Measurements from ENCODE around the gene CTSD.
A peak's percentile ranks its signal among the peaks of the same experiment; 100 is the strongest.
"Not testable (repeated sequence)": the region's sequence is repeated elsewhere in the genome, so short reads cannot be mapped to it uniquely, and the experiment has no call there.

CTSD gene
- 1,135 to 2,956 (median 2,000) reads per million in 17 experiments for total RNA-seq

DNA sequence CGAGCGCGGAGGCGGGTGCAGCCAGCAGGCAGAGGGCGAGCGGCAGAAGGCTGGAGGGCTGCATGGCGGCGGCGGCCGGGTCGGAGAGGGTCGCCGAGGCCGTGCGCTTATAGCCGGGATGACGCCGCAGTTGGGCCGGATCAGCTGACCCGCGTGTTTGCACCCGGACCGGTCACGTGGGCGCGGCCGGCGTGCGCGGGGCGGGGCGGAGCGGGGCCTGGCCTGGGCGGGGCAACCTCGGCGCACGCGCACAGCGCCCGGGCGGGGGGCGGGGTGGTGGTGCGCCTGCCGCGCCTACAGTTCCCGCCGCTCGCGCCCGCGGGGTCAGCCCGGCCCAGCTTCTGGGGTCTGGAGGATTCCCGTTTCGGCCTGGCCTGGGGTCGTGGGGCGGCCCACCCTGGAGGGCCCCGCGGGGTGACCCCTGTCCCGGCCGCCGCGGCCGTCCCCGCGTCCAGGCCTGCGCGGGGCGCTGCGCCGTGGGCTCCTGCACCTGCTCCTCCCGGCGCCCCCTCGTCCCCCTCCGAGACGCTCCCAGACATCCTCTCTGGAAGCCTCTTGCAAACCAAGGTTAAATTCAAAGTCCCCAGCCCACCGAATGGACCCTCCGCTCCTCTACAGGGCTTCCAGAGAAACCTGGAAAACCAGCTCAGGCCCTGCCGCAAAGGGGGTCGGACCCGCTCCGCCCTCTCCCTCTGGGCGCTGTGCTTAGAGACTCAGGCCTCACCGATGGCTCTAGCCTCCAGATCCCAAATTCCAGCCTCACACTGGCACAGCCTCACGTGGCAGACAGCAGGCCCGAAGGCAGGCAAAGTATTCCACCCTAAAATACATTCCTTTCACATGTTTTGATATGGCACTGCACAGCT, at the start of gene CTSD:
Gene CTSD (minus strand): TSS at position 132 of the 866 bp plus-strand sequence. CDS start 68 bp downstream, at position 64.
- DNase-seq = peak; percentile 95 to 99 (median 96)

DNA sequence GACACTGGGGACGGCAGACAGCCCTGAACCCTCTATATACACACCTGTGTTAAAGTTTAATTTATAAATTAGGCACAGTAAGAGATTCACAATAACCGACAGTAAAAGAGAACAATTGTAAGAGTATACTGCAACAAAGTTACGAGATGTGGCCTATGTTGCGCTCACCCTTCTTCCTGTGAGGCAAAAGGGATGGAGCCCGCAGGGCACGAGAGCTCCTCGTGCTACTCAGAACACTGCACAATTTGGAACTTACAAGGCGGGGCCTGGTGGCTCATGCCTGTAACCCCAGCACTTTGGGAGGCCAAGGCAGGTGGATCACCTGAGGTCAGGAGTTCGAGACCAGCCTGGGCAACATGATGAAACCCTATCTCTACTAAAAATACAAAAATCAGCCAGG, 49.6 kb upstream of the CTSD start:
- not testable (repeated sequence) for DNase-seq

DNA sequence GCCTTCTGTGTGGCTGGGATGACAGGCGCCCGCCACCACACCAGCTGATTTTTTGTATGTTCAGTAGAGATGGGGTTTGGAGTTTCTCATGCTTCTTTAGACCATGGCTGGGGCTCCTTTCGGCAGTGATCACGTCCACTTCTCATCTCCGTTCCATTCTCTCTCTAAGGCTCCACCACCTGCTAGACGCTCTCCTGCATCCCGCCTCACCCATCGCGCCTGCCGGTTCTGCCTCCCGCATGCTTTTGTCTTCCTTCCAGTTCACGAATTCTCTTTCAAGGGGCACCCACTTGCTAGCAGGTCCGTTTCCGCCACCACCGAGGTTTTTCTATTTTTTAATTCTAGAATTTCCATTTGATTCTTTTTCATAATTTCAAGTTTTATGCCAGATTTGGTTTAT, 49.1 kb upstream of the CTSD start:
- no peak for DNase-seq

DNA sequence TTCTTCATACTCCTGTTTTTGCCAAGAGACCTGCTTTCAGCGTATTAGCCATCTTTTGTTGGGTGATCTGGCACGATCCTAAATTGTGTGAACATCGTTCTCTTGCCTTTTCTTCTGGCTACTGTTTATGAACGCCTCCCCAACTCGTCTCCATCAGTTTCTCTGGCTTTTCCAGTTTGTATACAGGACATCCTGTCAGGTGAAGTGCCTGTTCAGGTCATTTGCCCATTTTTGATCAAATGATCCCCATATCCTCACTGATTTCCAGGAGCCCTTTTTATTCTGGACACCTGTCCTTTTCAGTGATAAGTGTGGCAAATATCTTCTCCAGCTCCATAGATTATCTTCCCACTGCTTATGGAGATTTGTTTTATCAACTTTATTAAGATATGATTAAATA, 48.5 kb upstream of the CTSD start:
- DNase-seq = no peak

DNA sequence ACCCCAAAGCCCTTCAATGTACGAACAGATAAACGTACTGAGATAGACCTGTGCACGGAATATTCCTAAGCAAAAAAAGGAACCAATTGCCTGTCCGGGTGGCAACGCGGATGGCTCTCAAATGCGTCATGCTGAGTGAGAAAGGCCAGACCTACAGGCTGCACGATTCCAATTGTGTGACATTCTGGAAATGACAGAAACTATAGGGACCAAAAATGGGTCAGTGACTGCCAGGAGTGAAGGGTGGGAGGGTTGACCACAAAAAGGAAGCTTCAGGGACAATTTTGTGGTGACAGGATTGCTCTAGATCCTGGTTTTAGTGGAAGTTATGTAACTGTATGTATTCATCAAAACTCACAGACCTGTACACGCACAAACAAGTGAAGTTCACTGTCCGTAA, 47.0 kb upstream of the CTSD start:
- peak; percentile 83 to 92 (median 84) for DNase-seq

DNA sequence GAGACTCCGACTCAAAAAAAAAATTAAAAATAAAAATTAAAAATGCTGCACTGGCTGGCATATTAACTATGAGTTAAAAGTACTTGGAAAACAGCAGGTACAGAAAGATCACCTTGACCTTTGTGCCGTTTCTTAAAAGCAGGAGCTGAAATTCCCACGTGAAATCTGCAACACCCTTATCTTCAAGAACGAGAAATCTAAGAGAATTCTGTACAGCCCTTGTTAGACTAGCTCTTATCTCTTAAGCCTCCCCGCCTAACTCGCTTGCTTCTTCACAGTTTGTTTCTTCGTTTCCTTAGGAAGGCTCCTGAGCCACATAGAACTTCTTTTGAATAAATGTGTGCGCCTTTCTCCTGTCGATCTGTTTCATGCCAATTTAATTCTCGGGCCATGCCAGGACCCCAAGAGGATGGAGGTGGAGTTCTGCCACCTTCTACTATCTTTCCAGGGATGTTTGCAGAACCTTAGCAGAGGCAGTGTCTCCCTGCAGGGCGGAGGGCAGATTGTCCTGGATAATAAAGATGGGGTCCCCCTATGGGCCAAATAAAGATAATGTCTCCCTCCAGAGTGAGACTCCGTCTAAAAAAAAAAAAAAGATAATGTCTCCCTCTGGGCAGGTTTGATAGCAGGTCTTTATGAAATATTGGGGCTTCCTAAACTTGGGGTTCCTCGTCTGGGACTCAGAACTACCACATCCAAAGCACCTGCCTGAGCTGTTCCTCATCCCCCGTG, 43.7 kb upstream of the CTSD start:
- DNase-seq = peak in 2 of 4 experiments; percentile 28 to 36

DNA sequence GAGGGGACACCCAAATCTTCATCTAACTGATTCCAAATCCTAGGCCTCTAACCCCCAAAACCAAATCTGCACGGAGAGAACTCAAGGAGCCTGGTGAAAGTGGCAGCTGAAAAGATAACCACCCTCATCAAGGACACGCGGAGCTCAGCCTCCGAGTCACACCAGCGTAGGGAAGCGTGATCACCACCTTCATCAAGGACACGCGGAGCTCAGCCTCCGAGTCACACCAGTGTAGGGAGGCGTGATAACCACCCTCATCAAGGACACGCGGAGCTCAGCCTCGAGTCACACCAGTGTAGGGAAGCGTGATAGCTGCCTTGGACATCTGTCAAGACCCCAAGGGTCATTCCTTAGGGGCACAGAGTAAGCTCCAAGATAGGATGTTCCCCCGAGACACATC, 41.8 kb upstream of the CTSD start:
- DNase-seq = no peak

DNA sequence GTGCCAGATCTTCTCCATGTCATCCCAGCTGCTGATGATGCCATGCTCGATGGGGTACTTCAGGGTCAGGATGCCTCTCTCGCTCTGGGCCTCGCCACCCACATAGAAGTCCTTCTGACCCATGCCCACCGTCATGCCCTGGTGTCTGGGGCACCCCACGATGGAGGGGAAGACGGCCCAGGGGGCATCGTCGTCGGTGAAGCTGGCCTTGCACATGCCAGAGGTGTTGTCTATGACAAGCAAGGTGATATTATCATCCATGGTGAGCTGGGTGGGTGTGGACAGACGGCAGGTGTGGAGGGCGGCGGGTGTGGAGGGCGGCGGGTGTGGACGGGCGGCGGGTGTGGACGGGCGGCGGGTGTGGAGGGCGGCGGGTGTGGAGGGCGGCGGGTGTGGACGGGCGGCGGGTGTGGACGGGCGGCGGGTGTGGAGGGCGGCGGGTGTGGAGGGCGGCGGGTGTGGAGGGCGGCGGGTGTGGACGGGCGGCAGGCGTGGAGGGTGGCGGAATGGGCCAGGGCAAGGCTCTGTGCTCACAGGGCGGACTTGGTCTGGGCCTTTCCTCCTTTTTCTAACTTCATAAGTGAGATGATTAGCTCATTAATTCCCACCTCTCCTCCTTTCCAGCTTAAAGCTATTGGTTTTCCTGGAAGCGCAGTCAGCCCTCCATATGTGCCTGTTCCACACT, 40.2 kb upstream of the CTSD start:
- DNase-seq = not testable (repeated sequence)

DNA sequence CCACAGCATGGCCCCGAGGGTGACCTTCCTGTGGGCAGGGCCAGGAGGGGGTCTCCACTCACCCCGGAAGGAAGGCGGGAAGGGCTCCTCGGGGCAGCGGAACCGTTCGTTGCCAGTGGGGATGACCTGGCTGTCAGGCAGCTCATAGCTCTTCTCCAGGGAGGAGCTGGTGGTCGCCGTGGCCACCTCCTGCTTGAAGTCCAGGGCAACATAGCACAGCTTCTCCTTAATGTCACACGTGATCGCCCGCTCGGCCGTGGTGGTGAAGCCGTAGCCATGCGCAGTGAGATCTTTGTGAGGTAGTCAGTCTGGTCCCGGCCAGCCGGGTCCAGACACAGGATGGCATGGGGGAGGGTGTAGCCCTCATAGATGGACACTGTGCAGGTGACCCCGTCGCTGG, 39.5 kb upstream of the CTSD start:
- DNase-seq = no peak

DNA sequence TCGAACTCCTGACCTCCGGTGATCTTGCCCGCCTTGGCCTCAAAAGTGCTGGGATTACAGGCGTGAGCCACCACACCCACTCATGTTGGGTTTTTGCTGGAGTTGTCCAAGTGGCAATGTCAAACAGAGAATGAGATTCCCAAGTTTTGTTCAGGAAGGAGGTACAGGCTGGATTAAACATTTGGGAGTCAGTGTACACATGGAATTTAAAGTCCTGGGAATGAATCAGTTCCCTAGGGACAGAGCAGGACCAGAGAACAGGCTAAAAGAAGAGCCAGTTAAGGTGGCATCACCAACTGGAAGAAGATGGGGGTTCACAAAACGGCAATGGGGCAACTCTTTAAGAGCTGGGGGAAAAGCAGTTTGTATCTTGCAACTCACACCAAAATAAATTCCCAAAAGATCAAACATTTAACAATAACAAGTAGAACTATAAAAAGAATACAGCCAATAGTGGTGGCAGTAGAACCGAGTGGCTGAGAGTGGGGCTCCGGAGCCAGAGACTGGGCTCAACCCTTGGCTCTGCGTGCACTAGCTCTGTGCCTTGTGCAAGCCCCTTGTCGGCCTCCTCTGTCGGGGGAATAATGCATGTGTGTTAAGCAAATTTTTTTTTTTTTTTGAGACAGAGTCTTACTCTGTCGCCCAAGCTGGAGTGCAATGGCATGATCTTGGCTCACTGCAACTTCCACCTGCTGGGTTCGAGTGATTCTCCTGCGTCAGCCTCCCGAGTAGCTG, 33.8 kb upstream of the CTSD start:
- DNase-seq = no peak

DNA sequence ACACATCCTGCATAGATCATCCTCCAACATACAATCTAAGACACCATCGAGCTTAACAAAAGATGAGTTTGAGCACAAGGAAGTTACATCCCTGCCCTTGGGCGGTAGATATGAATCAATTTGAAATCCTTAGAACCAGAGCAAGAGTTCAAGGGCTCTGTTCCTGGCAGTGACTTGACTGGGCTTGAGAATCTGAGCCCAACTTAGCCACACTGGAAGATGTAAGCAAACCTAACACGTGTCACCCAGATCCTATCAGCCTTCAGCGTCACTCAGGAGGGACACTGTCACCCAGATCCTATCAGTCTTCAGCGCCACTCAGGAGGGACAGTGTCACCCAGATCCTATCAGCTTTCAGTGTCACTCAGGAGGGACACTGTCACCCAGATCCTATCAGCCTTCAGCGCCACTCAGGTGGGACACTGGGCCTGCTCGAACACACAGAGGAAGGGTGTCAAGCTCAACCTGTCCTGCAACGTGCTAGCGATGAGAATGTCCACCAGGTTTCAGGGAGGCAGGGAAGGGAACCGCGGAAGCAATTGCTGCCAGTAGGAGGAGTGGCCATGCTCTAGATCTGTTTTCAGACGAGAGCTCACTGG, 32.8 kb upstream of the CTSD start:
- DNase-seq = no peak

DNA sequence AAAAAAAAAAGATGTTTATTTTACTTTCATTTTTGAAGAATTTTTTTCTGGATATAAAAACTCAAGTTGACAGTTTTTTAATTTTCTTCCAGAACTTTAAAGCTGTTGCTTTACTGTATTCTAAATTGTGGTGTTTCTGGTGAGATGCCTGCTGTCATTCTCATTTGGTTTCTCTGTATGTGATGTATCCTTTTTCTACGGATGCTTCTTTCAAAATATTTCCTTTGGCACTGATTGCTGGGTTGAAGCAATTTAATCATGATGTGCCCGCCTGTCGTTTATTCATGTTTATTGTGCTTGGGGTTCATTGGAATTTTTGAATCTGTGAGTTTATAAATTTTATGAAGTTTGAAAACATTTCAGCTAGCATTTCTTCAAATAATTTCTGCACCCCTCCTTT, 29.4 kb upstream of the CTSD start:
- no peak for DNase-seq

DNA sequence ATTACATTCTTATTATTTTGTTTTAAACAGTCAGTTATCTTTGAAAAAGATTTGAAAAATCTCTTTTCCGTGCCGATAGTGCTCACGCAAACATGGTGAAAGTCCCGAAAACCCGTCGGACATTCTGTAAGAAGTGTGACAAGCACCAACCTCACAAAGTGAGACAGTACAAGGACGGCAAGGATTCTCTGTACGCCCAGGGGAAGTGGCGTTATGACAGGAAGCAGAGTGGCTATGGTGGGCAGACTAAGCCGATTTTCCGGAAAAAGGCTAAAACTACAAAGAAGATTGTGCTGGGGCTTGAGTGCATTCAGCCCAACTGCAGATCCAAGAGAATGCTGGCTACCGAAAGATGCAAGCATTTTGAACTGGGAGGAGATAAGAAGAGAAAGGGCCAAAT, 28.7 kb upstream of the CTSD start:
- peak in 3 of 4 experiments; percentile 29 to 43 (median 42) for DNase-seq

DNA sequence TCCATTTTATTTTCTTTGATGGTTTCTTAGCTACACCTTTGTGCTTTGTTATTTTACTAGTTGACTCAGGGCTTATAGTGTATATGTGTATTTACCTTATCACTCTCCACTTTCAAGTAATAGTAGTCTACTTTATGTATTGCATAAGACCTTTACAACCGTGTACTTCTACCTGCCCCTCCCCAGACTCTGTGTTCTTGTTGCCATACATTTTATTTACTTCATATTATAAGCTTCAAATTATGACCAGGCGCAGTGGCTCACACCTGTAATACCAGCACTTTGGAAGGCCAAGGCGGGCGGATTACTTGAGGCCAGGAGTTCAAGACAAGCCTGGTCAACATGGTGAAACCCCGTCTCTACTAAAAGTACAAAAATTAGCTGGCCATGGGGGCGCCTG, 28.2 kb upstream of the CTSD start:
- no peak for DNase-seq

DNA sequence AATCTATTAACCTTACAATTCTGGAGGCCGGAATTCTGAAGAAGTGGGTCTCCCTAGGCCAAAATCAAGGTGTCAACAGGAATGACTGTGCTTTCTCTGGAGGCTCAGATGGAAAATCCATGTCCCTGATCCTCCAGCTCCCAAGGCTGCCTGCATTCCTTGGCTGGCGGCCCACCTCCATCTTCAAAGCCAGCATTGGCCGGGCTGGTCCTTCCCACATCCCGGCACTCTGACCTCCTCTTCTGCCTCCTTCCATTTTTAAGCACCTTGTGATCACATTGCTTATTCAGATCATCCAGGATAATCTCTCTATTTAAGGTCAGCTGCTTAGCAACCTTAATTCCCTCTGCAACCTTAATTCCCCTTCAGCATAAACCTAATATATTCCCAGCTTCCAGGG, 22.7 kb upstream of the CTSD start:
- no peak for DNase-seq

DNA sequence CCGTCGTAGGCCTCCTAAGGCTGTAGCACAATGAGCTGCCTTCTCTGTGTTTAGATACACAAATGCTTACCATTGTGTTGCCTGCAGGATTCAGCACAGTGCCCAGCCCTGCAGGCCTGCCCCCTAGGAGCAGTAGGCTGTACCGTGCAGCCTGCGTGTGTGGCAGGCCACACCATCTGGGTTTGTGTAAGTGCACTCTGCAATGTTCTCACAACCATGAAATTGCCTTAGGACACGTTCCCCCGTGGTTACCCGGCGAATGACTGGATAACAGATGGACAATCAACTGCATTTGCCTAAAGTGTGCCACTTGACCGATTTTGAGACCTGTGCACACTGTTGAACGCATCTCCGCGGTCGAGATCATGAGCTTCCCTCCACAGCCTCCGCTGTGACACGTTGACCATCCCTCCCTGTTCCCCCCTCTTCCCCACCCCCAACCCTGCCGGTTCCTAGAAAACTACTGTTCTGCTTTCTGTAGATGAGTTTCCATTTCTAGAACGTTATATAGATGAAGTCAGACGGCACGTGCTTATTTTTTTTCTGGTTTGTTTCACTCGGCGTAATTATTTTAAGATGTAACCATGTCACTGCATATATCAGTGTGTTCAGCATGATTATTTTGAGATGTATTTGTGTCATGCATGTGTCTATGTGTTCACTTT, 22.2 kb upstream of the CTSD start:
- peak; percentile 86 to 91 (median 88) for DNase-seq

DNA sequence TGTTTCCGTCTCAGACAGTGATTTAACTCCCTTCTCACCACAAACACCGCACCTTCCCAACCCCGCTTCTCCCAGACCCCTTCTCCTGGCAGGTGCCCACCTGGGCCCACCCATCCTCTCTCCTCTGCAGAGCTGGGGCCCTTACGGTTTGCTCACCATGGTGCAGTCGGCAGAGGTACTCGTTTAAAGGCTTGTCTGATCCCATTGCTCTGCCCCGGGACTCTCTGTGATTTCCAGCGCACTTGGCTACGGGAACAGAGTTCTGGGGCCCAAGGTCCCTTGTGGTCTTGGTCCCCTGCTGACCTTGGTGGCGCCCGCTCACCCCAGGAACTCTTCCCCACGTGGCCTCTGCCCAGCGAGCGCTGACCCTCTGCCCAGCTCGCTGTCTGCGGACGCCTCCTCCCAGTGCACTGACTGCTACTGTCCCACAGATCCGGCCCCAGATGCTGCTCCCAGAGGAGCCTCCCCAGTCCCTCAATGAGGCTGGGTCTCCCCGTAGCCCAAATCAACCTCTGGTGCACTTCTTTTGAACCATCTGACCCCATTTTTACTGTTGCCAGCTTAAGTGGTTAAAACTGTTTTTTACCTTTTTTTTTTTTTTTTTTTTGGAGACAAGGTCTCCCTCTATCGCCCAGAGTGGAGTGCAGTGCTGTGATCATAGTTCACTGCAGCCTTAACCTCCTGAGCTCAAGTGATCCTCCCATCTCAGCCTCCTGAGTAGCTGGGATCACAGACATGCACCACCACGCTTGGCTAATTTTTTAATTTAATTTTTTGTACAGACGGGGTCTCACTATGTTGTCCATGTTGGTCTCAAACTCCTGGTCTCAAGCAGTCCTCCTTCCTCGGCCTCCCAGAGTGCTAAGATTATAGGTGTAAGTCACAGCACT, 21.3 kb upstream of the CTSD start:
- no peak for DNase-seq

DNA sequence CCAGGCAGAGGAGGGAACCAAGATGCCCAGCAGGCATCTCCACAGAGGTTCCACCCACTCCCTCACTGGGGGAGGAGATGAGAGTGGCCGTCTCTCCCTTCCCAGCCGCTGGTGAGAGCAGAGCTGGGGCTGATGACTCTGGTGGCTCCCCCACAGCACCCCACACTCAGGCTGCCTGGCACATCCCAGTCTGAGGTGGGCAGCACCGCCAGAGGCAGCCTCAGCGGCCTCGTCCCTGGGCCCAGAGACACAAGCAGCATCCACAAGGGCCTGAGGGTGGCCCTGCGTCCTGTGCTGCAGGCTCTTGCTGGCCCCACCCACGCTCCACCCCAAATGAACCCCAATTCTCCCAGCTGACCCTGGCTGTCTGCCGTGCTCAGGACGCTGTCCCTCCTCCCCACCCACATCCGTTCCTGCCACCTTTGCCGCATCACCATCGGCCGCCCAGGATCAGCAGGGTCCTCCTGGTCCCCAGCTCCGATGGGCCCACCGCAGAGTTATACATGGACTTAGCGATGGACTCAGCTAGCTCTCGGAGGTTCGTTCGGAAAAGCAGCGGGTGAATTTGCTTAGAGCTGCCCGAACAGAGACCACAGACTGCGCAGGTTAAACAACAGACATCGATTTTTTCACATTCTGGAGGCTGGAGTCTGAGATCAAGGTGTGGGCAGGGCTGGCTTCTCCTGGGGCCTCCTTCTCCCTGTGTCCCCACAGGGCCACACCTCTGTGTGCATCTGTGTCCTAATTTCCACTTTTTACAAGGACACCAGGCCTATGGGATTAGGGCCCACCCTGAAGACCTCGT, 20.2 kb upstream of the CTSD start:
- DNase-seq = peak; percentile 23 to 62 (median 46)
